ENCODE measurements around the gene CEP72. TPM values are rescaled to one million over a fixed set of nuclear protein-coding genes. Genes with fewer than 3 reads are reported as not detected.
A peak's percentile ranks its signal among the peaks of the same experiment; 100 is the strongest.

CEP72 gene
- total and polyA plus RNA-seq, 4 donors = 1.3 to 5.9 (median 2.6) TPM

- TF ChIP-seq RAD21 (IDR thresholded peaks at IDR 0.05) = no peak
- no peak for TF ChIP-seq RXRA (IDR thresholded peaks at IDR 0.05)
- no peak for TF ChIP-seq NR2F2 (IDR thresholded peaks at IDR 0.05)
These were observed 2.0 kb upstream of the CEP72 start (continued) for GRCh38 chr5:610011-610743.

DNA sequence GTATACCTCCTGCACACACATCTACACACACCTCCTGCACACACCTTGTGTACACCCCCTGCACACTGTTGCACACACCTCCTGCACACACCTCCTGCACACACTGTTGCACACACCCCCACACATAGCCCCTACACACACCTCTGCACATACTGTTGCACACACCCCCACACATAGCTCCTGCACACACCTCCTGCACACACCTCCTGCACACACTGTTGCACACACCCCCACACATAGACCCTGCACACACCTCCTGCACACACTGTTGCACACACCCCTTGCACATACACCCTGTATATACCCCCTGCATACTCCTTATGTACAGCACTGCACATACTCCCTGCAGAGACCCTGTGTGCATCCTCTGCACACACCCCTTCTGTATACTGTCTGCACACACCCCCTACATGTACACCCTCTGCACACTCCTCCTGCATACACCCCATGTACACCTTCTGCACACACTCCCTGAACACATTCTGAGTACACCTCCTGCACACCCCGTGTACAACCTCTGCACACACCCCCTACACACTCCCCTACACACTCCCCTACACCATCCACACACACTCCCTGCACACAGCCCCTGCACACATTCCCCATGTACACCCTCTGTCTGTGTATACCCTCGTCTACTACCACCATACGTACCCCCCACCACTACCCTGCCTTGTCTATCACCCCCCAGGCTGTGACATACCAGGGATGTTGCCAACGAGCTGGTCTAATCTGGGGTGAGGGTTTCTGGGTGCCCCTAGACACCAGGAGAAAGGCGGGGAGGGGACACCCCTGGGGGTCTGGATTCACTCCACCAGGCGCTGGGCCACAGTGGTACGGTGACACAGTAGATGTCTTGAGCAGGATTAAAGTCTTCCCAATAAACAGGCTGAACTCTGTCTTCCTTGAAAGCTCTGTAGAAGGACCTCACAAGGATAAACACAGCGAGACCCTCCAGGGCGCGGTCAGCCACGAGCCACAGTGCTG is 1.1 kb upstream of the CEP72 start:
- Histone ChIP-seq H3K27me3 (ENCODE audit: control insufficient read depth in 4 of 4, insufficient read depth in 4 of 4, low read length in 3 of 4) (peaks cover 0 to 6% (median 0%) of the 10 kb centered on the region in 4 donors), H3K27ac (ENCODE audit: low read depth in 1 of 2, low read length in 2 of 2) (no peak overlapping the region), H3K4me3 (ENCODE audit: low read depth in 1 of 3, low read length in 3 of 3) (peak overlapping the region in 1 of 3 donors; percentile 93), H3K9ac (ENCODE audit: low read depth in 1 of 2, low read length in 2 of 2) (no peak overlapping the region), H3K4me1 (ENCODE audit: control insufficient read depth in 4 of 4, insufficient read depth in 4 of 4, low read length in 3 of 4) (peaks cover 0 to 20% (median 11%) of the 10 kb centered on the region in 4 donors), H3K36me3 (ENCODE audit: control insufficient read depth in 4 of 4, insufficient read depth in 3 of 4, low read depth in 1 of 4, low read length in 3 of 4) (no peaks in the 10 kb centered on the region), H3K9me3 (ENCODE audit: control insufficient read depth in 4 of 4, low read length in 3 of 4) (no peaks in the 10 kb centered on the region)
- 58% methylated on average over 11 of the region's 11 CpGs for WGBS
- TF ChIP-seq HNF4G (IDR thresholded peaks at IDR 0.05) (no peak), FOXA2 (IDR thresholded peaks at IDR 0.05) (no peak), JUND (IDR thresholded peaks at IDR 0.05) (no peak), SP1 (IDR thresholded peaks at IDR 0.05) (no peak), RAD21 (IDR thresholded peaks at IDR 0.05) (no peak), RXRA (IDR thresholded peaks at IDR 0.05) (no peak), YY1 (IDR thresholded peaks at IDR 0.05) (no peak), MAX (IDR thresholded peaks at IDR 0.05) (no peak), FOXA1 (IDR thresholded peaks at IDR 0.05) (no peak), GABPA (IDR thresholded peaks at IDR 0.05 in 1 of 2, conservative IDR thresholded peaks at IDR 0.05 in 1 of 2) (no peak), TAF1 (conservative IDR thresholded peaks at IDR 0.05) (no peak), NR2F2 (IDR thresholded peaks at IDR 0.05) (no peak), EGR1 (IDR thresholded peaks at IDR 0.05; ENCODE audit: low read depth in 2 of 2) (no peak)
- TF ChIP-seq, protein P1, sequence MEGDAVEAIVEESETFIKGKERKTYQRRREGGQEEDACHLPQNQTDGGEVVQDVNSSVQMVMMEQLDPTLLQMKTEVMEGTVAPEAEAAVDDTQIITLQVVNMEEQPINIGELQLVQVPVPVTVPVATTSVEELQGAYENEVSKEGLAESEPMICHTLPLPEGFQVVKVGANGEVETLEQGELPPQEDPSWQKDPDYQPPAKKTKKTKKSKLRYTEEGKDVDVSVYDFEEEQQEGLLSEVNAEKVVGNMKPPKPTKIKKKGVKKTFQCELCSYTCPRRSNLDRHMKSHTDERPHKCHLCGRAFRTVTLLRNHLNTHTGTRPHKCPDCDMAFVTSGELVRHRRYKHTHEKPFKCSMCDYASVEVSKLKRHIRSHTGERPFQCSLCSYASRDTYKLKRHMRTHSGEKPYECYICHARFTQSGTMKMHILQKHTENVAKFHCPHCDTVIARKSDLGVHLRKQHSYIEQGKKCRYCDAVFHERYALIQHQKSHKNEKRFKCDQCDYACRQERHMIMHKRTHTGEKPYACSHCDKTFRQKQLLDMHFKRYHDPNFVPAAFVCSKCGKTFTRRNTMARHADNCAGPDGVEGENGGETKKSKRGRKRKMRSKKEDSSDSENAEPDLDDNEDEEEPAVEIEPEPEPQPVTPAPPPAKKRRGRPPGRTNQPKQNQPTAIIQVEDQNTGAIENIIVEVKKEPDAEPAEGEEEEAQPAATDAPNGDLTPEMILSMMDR (IDR thresholded peaks at IDR 0.05; ENCODE audit: low read depth, low read length, missing input control) = no peak
- TF ChIP-seq, protein P2, sequence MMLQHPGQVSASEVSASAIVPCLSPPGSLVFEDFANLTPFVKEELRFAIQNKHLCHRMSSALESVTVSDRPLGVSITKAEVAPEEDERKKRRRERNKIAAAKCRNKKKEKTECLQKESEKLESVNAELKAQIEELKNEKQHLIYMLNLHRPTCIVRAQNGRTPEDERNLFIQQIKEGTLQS (IDR thresholded peaks at IDR 0.05) = no peak
- TF ChIP-seq, protein P3, sequence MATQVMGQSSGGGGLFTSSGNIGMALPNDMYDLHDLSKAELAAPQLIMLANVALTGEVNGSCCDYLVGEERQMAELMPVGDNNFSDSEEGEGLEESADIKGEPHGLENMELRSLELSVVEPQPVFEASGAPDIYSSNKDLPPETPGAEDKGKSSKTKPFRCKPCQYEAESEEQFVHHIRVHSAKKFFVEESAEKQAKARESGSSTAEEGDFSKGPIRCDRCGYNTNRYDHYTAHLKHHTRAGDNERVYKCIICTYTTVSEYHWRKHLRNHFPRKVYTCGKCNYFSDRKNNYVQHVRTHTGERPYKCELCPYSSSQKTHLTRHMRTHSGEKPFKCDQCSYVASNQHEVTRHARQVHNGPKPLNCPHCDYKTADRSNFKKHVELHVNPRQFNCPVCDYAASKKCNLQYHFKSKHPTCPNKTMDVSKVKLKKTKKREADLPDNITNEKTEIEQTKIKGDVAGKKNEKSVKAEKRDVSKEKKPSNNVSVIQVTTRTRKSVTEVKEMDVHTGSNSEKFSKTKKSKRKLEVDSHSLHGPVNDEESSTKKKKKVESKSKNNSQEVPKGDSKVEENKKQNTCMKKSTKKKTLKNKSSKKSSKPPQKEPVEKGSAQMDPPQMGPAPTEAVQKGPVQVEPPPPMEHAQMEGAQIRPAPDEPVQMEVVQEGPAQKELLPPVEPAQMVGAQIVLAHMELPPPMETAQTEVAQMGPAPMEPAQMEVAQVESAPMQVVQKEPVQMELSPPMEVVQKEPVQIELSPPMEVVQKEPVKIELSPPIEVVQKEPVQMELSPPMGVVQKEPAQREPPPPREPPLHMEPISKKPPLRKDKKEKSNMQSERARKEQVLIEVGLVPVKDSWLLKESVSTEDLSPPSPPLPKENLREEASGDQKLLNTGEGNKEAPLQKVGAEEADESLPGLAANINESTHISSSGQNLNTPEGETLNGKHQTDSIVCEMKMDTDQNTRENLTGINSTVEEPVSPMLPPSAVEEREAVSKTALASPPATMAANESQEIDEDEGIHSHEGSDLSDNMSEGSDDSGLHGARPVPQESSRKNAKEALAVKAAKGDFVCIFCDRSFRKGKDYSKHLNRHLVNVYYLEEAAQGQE (IDR thresholded peaks at IDR 0.05) = no peak
- TF ChIP-seq, protein P4, sequence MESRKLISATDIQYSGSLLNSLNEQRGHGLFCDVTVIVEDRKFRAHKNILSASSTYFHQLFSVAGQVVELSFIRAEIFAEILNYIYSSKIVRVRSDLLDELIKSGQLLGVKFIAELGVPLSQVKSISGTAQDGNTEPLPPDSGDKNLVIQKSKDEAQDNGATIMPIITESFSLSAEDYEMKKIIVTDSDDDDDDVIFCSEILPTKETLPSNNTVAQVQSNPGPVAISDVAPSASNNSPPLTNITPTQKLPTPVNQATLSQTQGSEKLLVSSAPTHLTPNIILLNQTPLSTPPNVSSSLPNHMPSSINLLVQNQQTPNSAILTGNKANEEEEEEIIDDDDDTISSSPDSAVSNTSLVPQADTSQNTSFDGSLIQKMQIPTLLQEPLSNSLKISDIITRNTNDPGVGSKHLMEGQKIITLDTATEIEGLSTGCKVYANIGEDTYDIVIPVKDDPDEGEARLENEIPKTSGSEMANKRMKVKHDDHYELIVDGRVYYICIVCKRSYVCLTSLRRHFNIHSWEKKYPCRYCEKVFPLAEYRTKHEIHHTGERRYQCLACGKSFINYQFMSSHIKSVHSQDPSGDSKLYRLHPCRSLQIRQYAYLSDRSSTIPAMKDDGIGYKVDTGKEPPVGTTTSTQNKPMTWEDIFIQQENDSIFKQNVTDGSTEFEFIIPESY (IDR thresholded peaks at IDR 0.05) = no peak
- DNase-seq (ENCODE audit: low spot score) = no peak
